H1 (cell line): Measurements from ENCODE around the gene SLC2A11. TPM values are rescaled to one million over a fixed set of nuclear protein-coding genes. Genes with fewer than 3 reads are reported as not detected.

Experiments
- CHD1 ChIP-seq: IDR thresholded peaks from 2 replicates; pipeline ENCODE4 v1.6.1; 2012; ENCODE audit warnings: low read depth, low read length, improper control_type of control experiment
- KDM4A ChIP-seq: IDR thresholded peaks from one replicate; pipeline ENCODE4 v1.7.1; 2012; ENCODE audit warnings: low read depth, mild to moderate bottlenecking, moderate library complexity, low read length, inconsistent platforms; ENCODE audit not compliant: severe bottlenecking
- POLR2AphosphoS5 ChIP-seq: IDR thresholded peaks from 2 replicates; pipeline ENCODE4 v1.6.1; 2011; ENCODE audit warnings: low read depth, low read length
- polyA plus RNA-seq, 7 experiments: library from polyadenylated mRNA; depleted of rRNA in 3 of 7; stranded (reverse) in 5 of 7; unstranded in 2 of 7; fragments of >200 nt in 5 of 7; fragments of 200-250 nt in 2 of 7; gene quantifications; 1 replicate in 5 of 7; 2 replicates in 1 of 7; 4 replicates in 1 of 7; pipeline versions ENCODE4 v1.2.1 to v1.2.3, GENCODE V29; 2011 to 2013; ENCODE audit warnings: missing spikeins in 2 of 7, mixed read lengths in 2 of 7
- total RNA-seq: library from RNA; stranded (reverse); fragmentation: NEBNext Ultra II Directional; extraction: Animal tissue kit (Norgen Biotek cat#: 25700); gene quantifications from 2 replicates; pipeline ENCODE4 v1.2.1, GENCODE V29; 2021

SLC2A11 gene
- total and polyA plus RNA-seq, 2 of the 8 experiments (the other 6 are each of a cell fraction or from before 2014, with no cell fraction given): 10.7 to 12.5 TPM

GRCh38 chr22:23816156-23816976 is 41.3 kb upstream of the SLC2A11 start (continued):
- no peak for TF ChIP-seq KDM4A
- TF ChIP-seq CHD1: no peak
- no peak for TF ChIP-seq POLR2AphosphoS5
